Measurements from ENCODE around the gene CCDC187.

Gene CCDC187

GRCh38 chr9:136244122-136244968 lies 59.5 kb downstream of the CCDC187 start:
- TF ChIP-seq SIN3A (IDR thresholded peaks at IDR 0.05; ENCODE audit: borderline replicate concordance, insufficient read depth, low read length) (no peak), REST (IDR thresholded peaks at IDR 0.05; ENCODE audit: insufficient read depth in 1 of 2, low read depth in 2 of 2, low read length in 2 of 2) (no peak), FOXP2 (optimal IDR thresholded peaks at IDR 0.05; ENCODE audit: borderline replicate concordance, extremely low read depth, extremely low read length, insufficient read depth) (no peak), POLR2AphosphoS5 (IDR thresholded peaks at IDR 0.05; ENCODE audit: low read depth, low read length) (no peak), TAF1 (IDR thresholded peaks at IDR 0.05; ENCODE audit: borderline replicate concordance, insufficient read depth, low read length) (no peak)

- TF ChIP-seq SIN3A (IDR thresholded peaks at IDR 0.05; ENCODE audit: borderline replicate concordance, insufficient read depth, low read length) (no peak), FOXP2 (optimal IDR thresholded peaks at IDR 0.05; ENCODE audit: borderline replicate concordance, extremely low read depth, extremely low read length, insufficient read depth) (no peak), TAF1 (IDR thresholded peaks at IDR 0.05; ENCODE audit: borderline replicate concordance, insufficient read depth, low read length) (no peak), REST (IDR thresholded peaks at IDR 0.05; ENCODE audit: insufficient read depth in 1 of 2, low read depth in 2 of 2, low read length in 2 of 2) (no peak), POLR2AphosphoS5 (IDR thresholded peaks at IDR 0.05; ENCODE audit: low read depth, low read length) (no peak)
Observed at GRCh38 chr9:136243631-136244030, 60.3 kb downstream of the CCDC187 start.

GRCh38 chr9:136242918-136243525 lies 60.9 kb downstream of the CCDC187 start:
- no peak for TF ChIP-seq TAF1 (IDR thresholded peaks at IDR 0.05; ENCODE audit: borderline replicate concordance, insufficient read depth, low read length)
- TF ChIP-seq POLR2AphosphoS5 (IDR thresholded peaks at IDR 0.05; ENCODE audit: low read depth, low read length), result no peak
- no peak for TF ChIP-seq SIN3A (IDR thresholded peaks at IDR 0.05; ENCODE audit: borderline replicate concordance, insufficient read depth, low read length)
- TF ChIP-seq REST (IDR thresholded peaks at IDR 0.05; ENCODE audit: insufficient read depth in 1 of 2, low read depth in 2 of 2, low read length in 2 of 2), result no peak
- TF ChIP-seq FOXP2 (optimal IDR thresholded peaks at IDR 0.05; ENCODE audit: borderline replicate concordance, extremely low read depth, extremely low read length, insufficient read depth), result no peak

DNA sequence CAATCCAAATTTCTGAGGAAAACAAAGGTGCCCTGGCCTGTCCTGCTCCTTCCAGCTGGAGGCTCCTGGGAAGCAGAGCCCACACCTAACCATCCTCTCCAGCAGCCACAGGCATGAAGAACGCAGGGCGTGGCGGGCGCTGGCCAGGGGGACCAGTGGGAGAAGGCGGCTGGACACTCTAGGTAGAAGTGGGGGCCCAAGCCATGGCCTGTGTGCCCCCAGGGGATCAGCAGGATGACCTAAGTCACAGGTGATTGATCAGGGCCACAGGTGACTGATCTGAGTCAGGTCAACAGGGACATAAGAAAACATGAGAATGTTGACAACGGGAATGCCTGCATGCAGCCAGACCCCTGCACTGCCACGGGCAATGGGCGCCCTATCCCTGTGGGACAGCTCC lies 61.6 kb downstream of the CCDC187 start:
- TF ChIP-seq REST (IDR thresholded peaks at IDR 0.05; ENCODE audit: insufficient read depth in 1 of 2, low read depth in 2 of 2, low read length in 2 of 2) (no peak), POLR2AphosphoS5 (IDR thresholded peaks at IDR 0.05; ENCODE audit: low read depth, low read length) (no peak), SIN3A (IDR thresholded peaks at IDR 0.05; ENCODE audit: borderline replicate concordance, insufficient read depth, low read length) (no peak), FOXP2 (optimal IDR thresholded peaks at IDR 0.05; ENCODE audit: borderline replicate concordance, extremely low read depth, extremely low read length, insufficient read depth) (no peak), TAF1 (IDR thresholded peaks at IDR 0.05; ENCODE audit: borderline replicate concordance, insufficient read depth, low read length) (no peak)

Data from PFSK-1 (cell line).